PC-3 (cell line): ENCODE data around the gene CCDC190. TPM values are rescaled to one million over a fixed set of nuclear protein-coding genes. Genes with fewer than 3 reads are reported as not detected.

Experiments
- ATAC-seq: fragments of 200-7000 bp; cut with Tn5 transposase; 2 replicates; pipeline ENCODE4 v1.9.1; 2020; ENCODE audit warnings: mild to moderate bottlenecking, moderate library complexity
- BruUV-seq: library from RNA; stranded (reverse); fragments of 400-500 nt; replicated peaks from 2 replicates; lab custom pipeline; 2021; lab: Mats Ljungman, UMichigan
- CTCF ChIA-PET: fragments of 300-600 bp; sonication (Branson Sonifier 250); formaldehyde crosslinking; loops from one replicate; lab custom pipeline; 2022; ENCODE audit warnings: antibody characterized with exemption; lab: Charles Lee
- POLR2A ChIA-PET: fragments of 300-600 bp; sonication (Branson Sonifier 250); formaldehyde crosslinking; loops from one replicate; lab custom pipeline; 2022; ENCODE audit warnings: antibody characterized with exemption; ENCODE audit not compliant: unreplicated experiment; lab: Charles Lee
- DNase-seq: peaks from one replicate; pipeline ENCODE4 v3.0.0-alpha.2; 2015
- H2AFZ ChIP-seq: fragments of 300-600 bp; sonication (generic); 2 replicates; pipeline ENCODE4 v1.6.0; 2016; ENCODE audit warnings: antibody characterized with exemption, low read length
- H3F3A ChIP-seq: fragments of 300-600 bp; sonication (generic); one replicate; pipeline ENCODE4 v1.6.0; 2017; ENCODE audit warnings: antibody characterized with exemption, low read length, control low read depth, mild to moderate bottlenecking; ENCODE audit not compliant: unreplicated experiment
- H3K27ac ChIP-seq: fragments of 300-600 bp; sonication (generic); 2 replicates; pipeline ENCODE4 v1.5.1; 2016; ENCODE audit warnings: mild to moderate bottlenecking, low read length
- H3K27me3 ChIP-seq: fragments of 300-600 bp; sonication (generic); 2 replicates; pipeline ENCODE4 v1.6.1; 2016; ENCODE audit warnings: low read length, mixed read lengths
- H3K36me3 ChIP-seq: fragments of 300-600 bp; sonication (generic); 2 replicates; pipeline ENCODE4 v1.6.1; 2016; ENCODE audit warnings: low read depth, mixed run types, low read length, mixed read lengths
- H3K4me1 ChIP-seq: fragments of 300-600 bp; sonication (generic); 2 replicates; pipeline ENCODE4 v1.5.1; 2016; ENCODE audit warnings: low read length; ENCODE audit not compliant: insufficient read depth
- H3K4me2 ChIP-seq: fragments of 300-600 bp; sonication (generic); 2 replicates; pipeline ENCODE4 v1.6.0; 2016; ENCODE audit warnings: low read length
- H3K4me3 ChIP-seq: fragments of 300-600 bp; sonication (generic); 2 replicates; pipeline ENCODE4 v1.5.1; 2016; ENCODE audit warnings: mild to moderate bottlenecking, low read length, mixed read lengths
- H3K79me2 ChIP-seq: fragments of 300-600 bp; sonication (generic); 2 replicates; pipeline ENCODE4 v1.6.1; 2017; ENCODE audit warnings: low read length, mixed read lengths
- H3K9ac ChIP-seq: fragments of 300-600 bp; sonication (generic); 2 replicates; pipeline ENCODE4 v1.6.0; 2016; ENCODE audit warnings: mild to moderate bottlenecking, low read length
- H3K9me2 ChIP-seq: fragments of 300-600 bp; sonication (generic); replicated peaks from 2 replicates; pipeline ENCODE4 v1.6.1; 2016; ENCODE audit warnings: mixed run types, low read length, mixed read lengths
- H3K9me3 ChIP-seq: fragments of 300-600 bp; sonication (generic); 2 replicates; pipeline ENCODE4 v1.6.1; 2016; ENCODE audit warnings: low read length, mixed read lengths
- H4K20me1 ChIP-seq: fragments of 300-600 bp; sonication (generic); 2 replicates; pipeline ENCODE4 v1.6.1; 2016; ENCODE audit warnings: low read length, mixed read lengths
- CTCF ChIP-seq: fragments of 300-600 bp; sonication (generic); conservative IDR thresholded peaks from 2 replicates; pipeline ENCODE4 v1.5.1; 2017; ENCODE audit warnings: antibody characterized with exemption, low read depth, mild to moderate bottlenecking, low read length
- EZH2 ChIP-seq: fragments of 300-600 bp; sonication (generic); IDR thresholded peaks from one replicate; pipeline ENCODE4 v1.6.1; 2017; ENCODE audit warnings: antibody characterized with exemption, mild to moderate bottlenecking, low read length; ENCODE audit not compliant: unreplicated experiment
- EZH2phosphoT487 ChIP-seq: fragments of 300-600 bp; sonication (generic); IDR thresholded peaks from 2 replicates; pipeline ENCODE4 v1.6.1; 2018; ENCODE audit warnings: mild to moderate bottlenecking, antibody characterized with exemption, low read length, borderline replicate concordance
- intact Hi-C: fragments of 100-400 bp; cut with micrococcal nuclease; formaldehyde crosslinking; loops from 2 replicates; pipeline ENCODE4 v1.9.0; 2023
- total RNA-seq: library from RNA; depleted of rRNA; stranded (reverse); fragments of >200 nt; gene quantifications from 2 replicates; pipeline ENCODE4 v1.2.3, GENCODE V29; 2014

Gene CCDC190
- total RNA-seq, 1 experiment from 2014 or later = 0.62 TPM

GRCh38 chr1:162877412-162877811 lies 16.4 kb upstream of the CCDC190 start:
- DNase-seq (no peak), ATAC-seq (no peak)
- no peak overlapping the region for H3K9ac ChIP-seq
- no peaks in the 10 kb centered on the region for H3K79me2 ChIP-seq
- ChIA-PET POLR2A (no interaction called here), CTCF (interaction anchor here (2.4 kb wide), 1 partner anchor 192 kb away, joined by 25 read pairs; the partner anchor contains the start of gene RGS4)
- no peaks in the 10 kb centered on the region for H3K27me3 ChIP-seq
- H3K36me3 ChIP-seq = no peaks in the 10 kb centered on the region
- BruUV-seq = no TSS peak
- intact Hi-C loops = no loop called here
- no peaks in the 10 kb centered on the region for H4K20me1 ChIP-seq
- no peak overlapping the region for H3K27ac ChIP-seq
- H3K4me2 ChIP-seq = no peak overlapping the region
- peaks cover 4% of the 10 kb centered on the region for H3F3A ChIP-seq
- no peaks in the 10 kb centered on the region for H3K9me2 ChIP-seq
- no peaks in the 10 kb centered on the region for H3K9me3 ChIP-seq
- no peak overlapping the region for H2AFZ ChIP-seq
- H3K4me1 ChIP-seq = peaks cover 26% of the 10 kb centered on the region
- no peak overlapping the region for H3K4me3 ChIP-seq
- no peak for TF ChIP-seq EZH2phosphoT487
- no peak for TF ChIP-seq EZH2
- TF ChIP-seq CTCF = no peak

- Histone ChIP-seq H3K36me3 (no peaks in the 10 kb centered on the region), H3K9me3 (no peaks in the 10 kb centered on the region), H2AFZ (no peak overlapping the region), H3K27me3 (no peaks in the 10 kb centered on the region), H4K20me1 (no peaks in the 10 kb centered on the region), H3K9ac (no peak overlapping the region), H3K79me2 (no peaks in the 10 kb centered on the region), H3K4me1 (peaks cover 26% of the 10 kb centered on the region), H3K27ac (no peak overlapping the region), H3K4me3 (no peak overlapping the region), H3F3A (peaks cover 4% of the 10 kb centered on the region), H3K9me2 (no peaks in the 10 kb centered on the region), H3K4me2 (no peak overlapping the region)
- intact Hi-C loops = no loop called here
- ATAC-seq (no peak), DNase-seq (no peak)
- POLR2A ChIA-PET = no interaction called here
- TF ChIP-seq EZH2 = no peak
- TF ChIP-seq CTCF = no peak
- TF ChIP-seq EZH2phosphoT487 = no peak
- CTCF ChIA-PET = interaction anchor here (0.6 kb wide), 1 partner anchor 22 kb away, joined by 3 read pairs; no protein-coding TSS in a partner anchor
- no TSS peak for BruUV-seq
These were observed 15.8 kb upstream of the CCDC190 start for GRCh38 chr1:162876751-162877150.
